Neural cell (in vitro differentiated cells): ENCODE results near the gene FAM209A. TPM values are rescaled to one million over a fixed set of nuclear protein-coding genes. Genes with fewer than 3 reads are reported as not detected.

Source experiments
- H2AFZ ChIP-seq: fragments of 200-600, 300-800 bp; sonication (generic), shearing (Covaris generic); 2 replicates; pipeline ENCODE4 v1.6.0; 2014; ENCODE audit warnings: low read depth, mild to moderate bottlenecking, antibody characterized with exemption, low read length, moderate library complexity
- H3F3A ChIP-seq: fragments of 200-600 bp; shearing (Covaris generic); 2 replicates; pipeline ENCODE4 v1.6.1; 2016; ENCODE audit warnings: mild to moderate bottlenecking, moderate library complexity, mixed read lengths, antibody characterized with exemption, low read length; ENCODE audit not compliant: insufficient read depth, poor library complexity, severe bottlenecking
- H3K27ac ChIP-seq: fragments of 200-600, 300-800 bp; sonication (generic), shearing (Covaris generic); 2 replicates; pipeline ENCODE4 v1.5.1; 2014; ENCODE audit warnings: mild to moderate bottlenecking, low read length, moderate library complexity
- H3K27me3 ChIP-seq: fragments of 300-800, 200-600 bp; sonication (generic), shearing (Covaris generic); 2 replicates; pipeline ENCODE4 v1.6.0; 2014; ENCODE audit warnings: mild to moderate bottlenecking, low read depth, low read length, moderate library complexity; ENCODE audit not compliant: insufficient read depth
- H3K36me3 ChIP-seq: fragments of 300-800, 200-600 bp; sonication (generic), shearing (Covaris generic); 2 replicates; pipeline ENCODE4 v1.5.1; 2014; ENCODE audit warnings: mild to moderate bottlenecking, antibody characterized with exemption, low read length, moderate library complexity; ENCODE audit not compliant: insufficient read depth
- H3K4me2 ChIP-seq: fragments of 300-800, 200-600 bp; sonication (generic), shearing (Covaris generic); 2 replicates; pipeline ENCODE4 v1.6.0; 2014; ENCODE audit warnings: mild to moderate bottlenecking, low read length
- H3K4me3 ChIP-seq: fragments of 300-800, 200-600 bp; sonication (generic), shearing (Covaris generic); 2 replicates; pipeline ENCODE4 v1.5.1; 2014; ENCODE audit warnings: mild to moderate bottlenecking, low read length, moderate library complexity
- H3K79me2 ChIP-seq: fragments of 200-600 bp; shearing (Covaris generic); replicated peaks from 2 replicates; pipeline ENCODE4 v1.6.0; 2014; ENCODE audit warnings: mild to moderate bottlenecking, low read length, moderate library complexity; ENCODE audit not compliant: insufficient read depth
- H3K9ac ChIP-seq: fragments of 300-800, 200-600 bp; sonication (generic), shearing (Covaris generic); 2 replicates; pipeline ENCODE4 v1.6.1; 2016; ENCODE audit warnings: mild to moderate bottlenecking, low read length, mixed read lengths
- H3K9me2 ChIP-seq: fragments of 200-600 bp; shearing (Covaris generic); 2 replicates; pipeline ENCODE4 v1.6.1; 2016; ENCODE audit warnings: mild to moderate bottlenecking, low read length, mixed read lengths; ENCODE audit not compliant: insufficient read depth
- H3K9me3 ChIP-seq: fragments of 200-600, 300-800 bp; sonication (generic), shearing (Covaris generic); 2 replicates; pipeline ENCODE4 v1.6.1; 2016; ENCODE audit warnings: mild to moderate bottlenecking, mixed run types, low read length, moderate library complexity, mixed read lengths
- H4K20me1 ChIP-seq: fragments of 200-600 bp; shearing (Covaris generic); 2 replicates; pipeline ENCODE4 v1.6.1; 2016; ENCODE audit warnings: mild to moderate bottlenecking, mixed run types; ENCODE audit not compliant: insufficient read depth
- CTCF ChIP-seq: fragments of 450-650 bp; IDR thresholded peaks from 2 replicates; pipeline ENCODE4 v1.5.1; 2014; ENCODE audit warnings: antibody characterized with exemption, mild to moderate bottlenecking, moderate library complexity; ENCODE audit not compliant: poor library complexity, severe bottlenecking
- EP300 ChIP-seq: fragments of 450-650 bp; conservative IDR thresholded peaks from 2 replicates; pipeline ENCODE4 v1.6.1; 2014; ENCODE audit warnings: antibody characterized with exemption, mild to moderate bottlenecking, moderate library complexity; ENCODE audit not compliant: poor library complexity, severe bottlenecking
- EZH2 ChIP-seq: fragments of 200-600, 300-800 bp; shearing (Covaris generic), sonication (generic); IDR thresholded peaks from 2 replicates; pipeline ENCODE4 v1.6.1; 2014; ENCODE audit warnings: antibody characterized with exemption, low read length, borderline replicate concordance, mild to moderate bottlenecking; ENCODE audit not compliant: insufficient read depth, poor library complexity, severe bottlenecking
- MXI1 ChIP-seq: fragments of 450-650 bp; conservative IDR thresholded peaks from 2 replicates; pipeline ENCODE4 v1.6.1; 2014; ENCODE audit warnings: antibody characterized with exemption, mild to moderate bottlenecking; ENCODE audit not compliant: poor library complexity, severe bottlenecking
- POLR2AphosphoS5 ChIP-seq: IDR thresholded peaks from 2 replicates; pipeline ENCODE4 v1.6.1; 2012
- RAD21 ChIP-seq: fragments of 450-650 bp; conservative IDR thresholded peaks from 2 replicates; pipeline ENCODE4 v1.6.1; 2014; ENCODE audit warnings: antibody characterized with exemption, mild to moderate bottlenecking, moderate library complexity
- REST ChIP-seq: IDR thresholded peaks from 2 replicates; pipeline ENCODE4 v1.6.1; 2012; ENCODE audit warnings: borderline replicate concordance
- SMC3 ChIP-seq: fragments of 450-650 bp; conservative IDR thresholded peaks from 2 replicates; pipeline ENCODE4 v1.6.1; 2014; ENCODE audit warnings: antibody characterized with exemption, mild to moderate bottlenecking, moderate library complexity; ENCODE audit not compliant: poor library complexity
- TAF1 ChIP-seq: IDR thresholded peaks from 2 replicates; pipeline ENCODE4 v1.6.1; 2012; ENCODE audit warnings: low read depth
- polyA plus RNA-seq: library from polyadenylated mRNA; depleted of rRNA; stranded (reverse); fragments of >200 nt; gene quantifications from 2 replicates; pipeline ENCODE4 v1.2.3, GENCODE V29; 2014

FAM209A gene
- polyA plus RNA-seq, 1 donor from 2014 or later, result not detected

GRCh38 chr20:56488566-56488965, 36.0 kb upstream of the FAM209A start:
- TF ChIP-seq EP300 (no peak), CTCF (no peak), RAD21 (no peak), MXI1 (no peak), REST (no peak), SMC3 (no peak), TAF1 (no peak), POLR2AphosphoS5 (no peak), EZH2 (no peak)
- no peak overlapping the region for H3K9ac ChIP-seq
- H3K27me3 ChIP-seq, result no peaks in the 10 kb centered on the region
- no peak overlapping the region for H3K4me3 ChIP-seq
- H3K27ac ChIP-seq, result no peak overlapping the region
- no peaks in the 10 kb centered on the region for H3K9me3 ChIP-seq
- no peaks in the 10 kb centered on the region for H3K9me2 ChIP-seq
- no peaks in the 10 kb centered on the region for H4K20me1 ChIP-seq
- H3K36me3 ChIP-seq, result no peaks in the 10 kb centered on the region
- no peak overlapping the region for H3K4me2 ChIP-seq
- no peaks in the 10 kb centered on the region for H3K79me2 ChIP-seq
- H2AFZ ChIP-seq, result no peak overlapping the region
- H3F3A ChIP-seq, result no peaks in the 10 kb centered on the region

- H2AFZ ChIP-seq, result no peak overlapping the region
- no peak overlapping the region for H3K4me3 ChIP-seq
- H3K9ac ChIP-seq, result no peak overlapping the region
- no peaks in the 10 kb centered on the region for H3K79me2 ChIP-seq
- H3K27me3 ChIP-seq, result no peaks in the 10 kb centered on the region
- no peaks in the 10 kb centered on the region for H3K9me2 ChIP-seq
- H3K36me3 ChIP-seq, result no peaks in the 10 kb centered on the region
- no peak overlapping the region for H3K4me2 ChIP-seq
- no peaks in the 10 kb centered on the region for H4K20me1 ChIP-seq
- no peak overlapping the region for H3K27ac ChIP-seq
- TF ChIP-seq EZH2 (no peak), SMC3 (no peak), CTCF (no peak), RAD21 (no peak), MXI1 (no peak), EP300 (no peak)
- H3F3A ChIP-seq, result no peaks in the 10 kb centered on the region
- no peaks in the 10 kb centered on the region for H3K9me3 ChIP-seq
Observed at GRCh38 chr20:56501116-56501515, 23.4 kb upstream of the FAM209A start.
